ENCODE measurements around the gene KCNMA1.
A peak's percentile ranks its signal among the peaks of the same experiment; 100 is the strongest.

DNA sequence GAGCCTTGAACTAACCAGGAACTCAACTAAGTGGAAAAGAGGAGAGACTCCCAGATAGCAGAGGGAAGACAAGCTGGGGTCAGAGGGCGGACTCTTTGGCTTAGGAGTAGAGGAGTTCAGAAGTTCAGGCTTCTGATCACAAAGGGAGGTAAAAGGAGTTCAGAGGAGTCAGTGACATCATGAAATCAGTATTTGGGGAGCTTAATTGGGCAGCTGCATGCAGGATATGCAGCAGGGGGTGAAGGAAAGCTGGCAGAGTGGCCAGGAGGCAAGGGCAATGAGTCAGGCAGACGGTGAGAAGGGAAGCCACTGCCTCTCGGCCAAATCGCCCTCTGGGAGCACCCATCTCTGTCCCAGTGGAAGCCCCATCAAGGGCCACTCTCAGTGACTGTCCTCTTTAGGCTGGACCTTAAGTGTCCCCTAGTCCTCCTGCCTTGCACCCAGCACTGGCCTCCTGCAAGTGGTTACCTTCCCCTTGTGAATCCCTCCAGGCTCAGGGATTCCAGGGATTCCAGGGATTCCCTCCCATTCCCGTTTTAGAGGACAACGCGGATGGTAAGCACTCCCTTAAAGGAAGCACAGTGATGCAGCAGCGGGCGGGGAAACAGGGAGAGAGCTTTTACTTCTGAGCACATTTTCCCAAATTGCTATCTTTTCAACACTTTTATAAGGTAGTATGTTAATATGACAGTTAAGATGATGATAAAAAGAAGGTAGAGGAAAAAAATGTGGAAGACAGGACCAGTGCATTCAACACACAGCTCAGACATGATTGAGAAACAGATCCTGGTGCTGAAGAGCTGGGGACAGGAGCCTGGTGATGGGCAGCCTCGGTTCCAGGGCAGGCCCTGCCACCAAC, 72.6 kb downstream of the KCNMA1 start:
- TF ChIP-seq RAD21 (IDR thresholded peaks at IDR 0.05; ENCODE audit: low read depth) = no peak
- TF ChIP-seq, protein P1, sequence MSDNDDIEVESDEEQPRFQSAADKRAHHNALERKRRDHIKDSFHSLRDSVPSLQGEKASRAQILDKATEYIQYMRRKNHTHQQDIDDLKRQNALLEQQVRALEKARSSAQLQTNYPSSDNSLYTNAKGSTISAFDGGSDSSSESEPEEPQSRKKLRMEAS (IDR thresholded peaks at IDR 0.05) = no peak
- TF ChIP-seq, protein P2, sequence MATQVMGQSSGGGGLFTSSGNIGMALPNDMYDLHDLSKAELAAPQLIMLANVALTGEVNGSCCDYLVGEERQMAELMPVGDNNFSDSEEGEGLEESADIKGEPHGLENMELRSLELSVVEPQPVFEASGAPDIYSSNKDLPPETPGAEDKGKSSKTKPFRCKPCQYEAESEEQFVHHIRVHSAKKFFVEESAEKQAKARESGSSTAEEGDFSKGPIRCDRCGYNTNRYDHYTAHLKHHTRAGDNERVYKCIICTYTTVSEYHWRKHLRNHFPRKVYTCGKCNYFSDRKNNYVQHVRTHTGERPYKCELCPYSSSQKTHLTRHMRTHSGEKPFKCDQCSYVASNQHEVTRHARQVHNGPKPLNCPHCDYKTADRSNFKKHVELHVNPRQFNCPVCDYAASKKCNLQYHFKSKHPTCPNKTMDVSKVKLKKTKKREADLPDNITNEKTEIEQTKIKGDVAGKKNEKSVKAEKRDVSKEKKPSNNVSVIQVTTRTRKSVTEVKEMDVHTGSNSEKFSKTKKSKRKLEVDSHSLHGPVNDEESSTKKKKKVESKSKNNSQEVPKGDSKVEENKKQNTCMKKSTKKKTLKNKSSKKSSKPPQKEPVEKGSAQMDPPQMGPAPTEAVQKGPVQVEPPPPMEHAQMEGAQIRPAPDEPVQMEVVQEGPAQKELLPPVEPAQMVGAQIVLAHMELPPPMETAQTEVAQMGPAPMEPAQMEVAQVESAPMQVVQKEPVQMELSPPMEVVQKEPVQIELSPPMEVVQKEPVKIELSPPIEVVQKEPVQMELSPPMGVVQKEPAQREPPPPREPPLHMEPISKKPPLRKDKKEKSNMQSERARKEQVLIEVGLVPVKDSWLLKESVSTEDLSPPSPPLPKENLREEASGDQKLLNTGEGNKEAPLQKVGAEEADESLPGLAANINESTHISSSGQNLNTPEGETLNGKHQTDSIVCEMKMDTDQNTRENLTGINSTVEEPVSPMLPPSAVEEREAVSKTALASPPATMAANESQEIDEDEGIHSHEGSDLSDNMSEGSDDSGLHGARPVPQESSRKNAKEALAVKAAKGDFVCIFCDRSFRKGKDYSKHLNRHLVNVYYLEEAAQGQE (IDR thresholded peaks at IDR 0.05; ENCODE audit: low read depth) = no peak
- peak; percentile 52; the same call in 1 of the 2 replicates for TF ChIP-seq EP300 (IDR thresholded peaks at IDR 0.05; ENCODE audit: borderline replicate concordance)
- no peak for TF ChIP-seq TAF1 (IDR thresholded peaks at IDR 0.05; ENCODE audit: low read depth)
- no peak for TF ChIP-seq CREB1 (IDR thresholded peaks at IDR 0.05; ENCODE audit: low read depth)
- no peak for TF ChIP-seq EGR1 (IDR thresholded peaks at IDR 0.05)
- TF ChIP-seq TEAD4 (IDR thresholded peaks at IDR 0.05) = peak; percentile 43; the same call in 1 of the 2 replicates
- no peak for TF ChIP-seq CEBPB (IDR thresholded peaks at IDR 0.05)
- 0 out of 2 replicates have a peak, but pooled peaks have one; percentile 18 for TF ChIP-seq YY1 (IDR thresholded peaks at IDR 0.05; ENCODE audit: low read depth)
- TF ChIP-seq FOXM1 (IDR thresholded peaks at IDR 0.05; ENCODE audit: borderline replicate concordance, low read depth) = no peak
- no peak for TF ChIP-seq ZBTB7A (IDR thresholded peaks at IDR 0.05; ENCODE audit: low read depth)
- no peak for TF ChIP-seq TCF12 (IDR thresholded peaks at IDR 0.05; ENCODE audit: low read depth)

All from Ishikawa (cell line).